Caco-2 (cell line): Measurements from ENCODE around the gene REG4. TPM values are rescaled to one million over a fixed set of nuclear protein-coding genes. Genes with fewer than 3 reads are reported as not detected.

Experiments used
- BruUV-seq: library from RNA; stranded (reverse); fragments of 400-500 nt; replicated peaks from 2 replicates; lab custom pipeline; 2021; lab: Mats Ljungman, UMichigan
- CTCF ChIA-PET: fragments of 300-600 bp; sonication (Branson Sonifier 250); formaldehyde crosslinking; loops from one replicate; lab custom pipeline; 2022; ENCODE audit warnings: antibody characterized with exemption; lab: Charles Lee
- POLR2A ChIA-PET: fragments of 300-600 bp; sonication (Branson Sonifier 250); formaldehyde crosslinking; loops from one replicate; lab custom pipeline; 2022; ENCODE audit warnings: antibody characterized with exemption; lab: Charles Lee
- DNase-seq, 2 experiments: peaks; one replicate each; pipeline versions ENCODE4 v3.0.0 to v3.0.0-alpha.2; 2020 to 2022
- H3K27me3 ChIP-seq: replicated peaks from 2 replicates; pipeline ENCODE4 v1.6.0; 2011; ENCODE audit warnings: low read length; ENCODE audit not compliant: control insufficient read depth, insufficient read depth
- H3K36me3 ChIP-seq: 2 replicates; pipeline ENCODE4 v1.5.1; 2011; ENCODE audit warnings: low read length; ENCODE audit not compliant: control insufficient read depth, insufficient read depth
- H3K4me1 ChIP-seq: fragments of 250-450 bp; sonication (Bioruptor Pico); 2 replicates; pipeline ENCODE4 v1.5.1; 2020; ENCODE audit warnings: mild to moderate bottlenecking
- H3K4me3 ChIP-seq: 2 replicates; pipeline ENCODE4 v1.5.1; 2011; ENCODE audit warnings: low read depth, mild to moderate bottlenecking, control low read depth, low read length
- H3K9me3 ChIP-seq: fragments of 250-450 bp; sonication (Bioruptor Pico); 2 replicates; pipeline ENCODE4 v1.5.1; 2020; ENCODE audit warnings: mild to moderate bottlenecking, moderate library complexity
- H3K27ac Mint-ChIP-seq: one replicate; pipeline ENCODE4 v1.8.0; 2022; ENCODE audit warnings: mixed read lengths; ENCODE audit not compliant: unreplicated experiment
- H3K27me3 Mint-ChIP-seq: one replicate; pipeline ENCODE4 v1.8.0; 2022; ENCODE audit warnings: mixed read lengths; ENCODE audit not compliant: insufficient read depth, unreplicated experiment
- H3K36me3 Mint-ChIP-seq: one replicate; pipeline ENCODE4 v1.8.0; 2022; ENCODE audit warnings: mild to moderate bottlenecking, mixed read lengths; ENCODE audit not compliant: insufficient read depth, unreplicated experiment
- H3K4me1 Mint-ChIP-seq: one replicate; pipeline ENCODE4 v1.8.0; 2022; ENCODE audit warnings: low read depth, mixed read lengths; ENCODE audit not compliant: unreplicated experiment
- H3K4me3 Mint-ChIP-seq: one replicate; pipeline ENCODE4 v1.8.0; 2022; ENCODE audit warnings: mild to moderate bottlenecking, moderate library complexity, mixed read lengths; ENCODE audit not compliant: unreplicated experiment
- H3K9me3 Mint-ChIP-seq: one replicate; pipeline ENCODE4 v1.8.0; 2022; ENCODE audit warnings: mixed read lengths; ENCODE audit not compliant: unreplicated experiment
- intact Hi-C: fragments of 100-400 bp; cut with micrococcal nuclease; formaldehyde crosslinking; loops from one replicate; pipeline ENCODE4 v1.10.0; 2022; ENCODE audit not compliant: unreplicated experiment
- total RNA-seq: library from RNA; stranded (reverse); gene quantifications from 2 replicates; pipeline ENCODE4 v1.2.3, GENCODE V29; 2022
- TF ChIP-seq, protein P1 (sequence below), 2 experiments: fragments of 200-600 bp in 1 of 2; IDR thresholded peaks; 1 replicate in 1 of 2; 2 replicates in 1 of 2; pipeline versions ENCODE4 v1.5.1 to v1.8.0; 2011 to 2022; ENCODE audit warnings: antibody characterized with exemption in 1 of 2, control low read depth in 1 of 2, inconsistent platforms in 1 of 2, low read depth in 1 of 2, low read length in 1 of 2, mild to moderate bottlenecking in 1 of 2, moderate library complexity in 1 of 2; ENCODE audit not compliant: insufficient read depth in 1 of 2, severe bottlenecking in 1 of 2, unreplicated experiment in 1 of 2

Gene REG4
- total RNA-seq, 1 experiment from 2014 or later, result 8.0 TPM

DNA sequence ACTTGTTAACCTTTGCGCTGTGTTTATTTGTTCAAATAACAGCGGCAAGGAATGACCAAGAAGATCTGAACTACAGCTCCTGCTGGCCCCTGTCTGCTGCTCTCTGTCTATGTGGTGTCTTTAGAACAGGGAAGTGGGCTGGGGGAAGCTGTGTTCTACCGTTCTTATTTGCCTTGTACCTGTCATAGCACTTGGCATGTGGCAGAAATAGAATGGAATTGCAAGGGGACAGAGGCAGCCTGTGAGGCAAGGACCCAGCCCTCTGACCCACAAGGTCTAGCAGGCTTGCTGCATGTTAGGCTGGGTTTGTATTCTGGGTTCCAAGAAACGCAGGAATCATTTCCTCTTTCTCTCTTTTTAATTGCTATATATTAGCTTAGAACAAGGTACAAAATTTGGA, 63.2 kb downstream of the REG4 start:
- Mint-ChIP-seq H3K27me3 (no peaks in the 10 kb centered on the region), H3K27ac (no peak overlapping the region), H3K4me3 (no peak overlapping the region), H3K4me1 (peaks cover 13% of the 10 kb centered on the region), H3K36me3 (peaks cover 42% of the 10 kb centered on the region), H3K9me3 (no peaks in the 10 kb centered on the region)
- intact Hi-C loops, result no loop called here
- H3K4me1 ChIP-seq, result peaks cover 8% of the 10 kb centered on the region; the same call in 1 of the 2 replicates
- TF ChIP-seq, protein P1, sequence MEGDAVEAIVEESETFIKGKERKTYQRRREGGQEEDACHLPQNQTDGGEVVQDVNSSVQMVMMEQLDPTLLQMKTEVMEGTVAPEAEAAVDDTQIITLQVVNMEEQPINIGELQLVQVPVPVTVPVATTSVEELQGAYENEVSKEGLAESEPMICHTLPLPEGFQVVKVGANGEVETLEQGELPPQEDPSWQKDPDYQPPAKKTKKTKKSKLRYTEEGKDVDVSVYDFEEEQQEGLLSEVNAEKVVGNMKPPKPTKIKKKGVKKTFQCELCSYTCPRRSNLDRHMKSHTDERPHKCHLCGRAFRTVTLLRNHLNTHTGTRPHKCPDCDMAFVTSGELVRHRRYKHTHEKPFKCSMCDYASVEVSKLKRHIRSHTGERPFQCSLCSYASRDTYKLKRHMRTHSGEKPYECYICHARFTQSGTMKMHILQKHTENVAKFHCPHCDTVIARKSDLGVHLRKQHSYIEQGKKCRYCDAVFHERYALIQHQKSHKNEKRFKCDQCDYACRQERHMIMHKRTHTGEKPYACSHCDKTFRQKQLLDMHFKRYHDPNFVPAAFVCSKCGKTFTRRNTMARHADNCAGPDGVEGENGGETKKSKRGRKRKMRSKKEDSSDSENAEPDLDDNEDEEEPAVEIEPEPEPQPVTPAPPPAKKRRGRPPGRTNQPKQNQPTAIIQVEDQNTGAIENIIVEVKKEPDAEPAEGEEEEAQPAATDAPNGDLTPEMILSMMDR (IDR thresholded peaks at IDR 0.05; ENCODE audit: insufficient read depth in 1 of 2, low read depth in 1 of 2, low read length in 1 of 2, severe bottlenecking in 1 of 2, unreplicated experiment in 1 of 2), result no peak
- BruUV-seq, result no TSS peak
- no peak overlapping the region for H3K4me3 ChIP-seq
- H3K9me3 ChIP-seq, result no peaks in the 10 kb centered on the region
- no peaks in the 10 kb centered on the region for H3K27me3 ChIP-seq
- DNase-seq, result no peak
- ChIA-PET POLR2A (no interaction called here), CTCF (no interaction called here)
- no peaks in the 10 kb centered on the region for H3K36me3 ChIP-seq

DNA sequence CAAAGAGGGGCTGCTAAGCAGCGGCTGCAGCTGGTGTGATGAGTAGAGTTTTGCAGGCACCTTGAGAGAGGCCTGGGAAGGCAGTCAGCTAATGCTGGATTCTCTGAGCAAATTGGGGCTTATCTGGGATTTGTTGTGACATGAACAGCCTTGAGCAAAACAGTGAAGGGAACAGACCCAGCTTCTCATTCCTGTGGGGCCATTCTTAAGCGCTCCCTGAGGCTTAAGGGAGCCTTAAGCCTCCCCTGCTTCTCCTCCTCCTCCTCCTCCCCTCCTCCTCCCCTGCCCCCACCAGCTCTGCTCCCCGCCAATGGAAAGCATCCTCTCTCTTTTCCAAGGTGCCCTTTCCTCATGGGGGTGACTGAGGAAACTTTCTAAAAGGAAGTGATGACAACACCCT, 63.8 kb downstream of the REG4 start:
- BruUV-seq, result no TSS peak
- H3K9me3 Mint-ChIP-seq, result no peaks in the 10 kb centered on the region
- no peak for DNase-seq
- POLR2A ChIA-PET, result no interaction called here
- TF ChIP-seq, protein P1 (IDR thresholded peaks at IDR 0.05; ENCODE audit: insufficient read depth in 1 of 2, low read depth in 1 of 2, low read length in 1 of 2, severe bottlenecking in 1 of 2, unreplicated experiment in 1 of 2), result no peak
- Histone ChIP-seq H3K36me3 (peaks cover 1% of the 10 kb centered on the region), H3K9me3 (no peaks in the 10 kb centered on the region), H3K27me3 (no peaks in the 10 kb centered on the region), H3K4me1 (peaks cover 8% of the 10 kb centered on the region; the same call in 1 of the 2 replicates), H3K4me3 (no peak overlapping the region)
- H3K4me3 Mint-ChIP-seq, result no peak overlapping the region
- no peak overlapping the region for H3K27ac Mint-ChIP-seq
- H3K27me3 Mint-ChIP-seq, result no peaks in the 10 kb centered on the region
- CTCF ChIA-PET, result interaction anchor here (0.7 kb wide), 1 partner anchor 49 kb away, joined by 3 read pairs; no protein-coding TSS in a partner anchor
- peaks cover 46% of the 10 kb centered on the region for H3K36me3 Mint-ChIP-seq
- intact Hi-C loops, result loop anchor here (1.0 kb wide), 1 partner anchor 24 kb away; no protein-coding TSS in a partner anchor
- H3K4me1 Mint-ChIP-seq, result peaks cover 13% of the 10 kb centered on the region

DNA sequence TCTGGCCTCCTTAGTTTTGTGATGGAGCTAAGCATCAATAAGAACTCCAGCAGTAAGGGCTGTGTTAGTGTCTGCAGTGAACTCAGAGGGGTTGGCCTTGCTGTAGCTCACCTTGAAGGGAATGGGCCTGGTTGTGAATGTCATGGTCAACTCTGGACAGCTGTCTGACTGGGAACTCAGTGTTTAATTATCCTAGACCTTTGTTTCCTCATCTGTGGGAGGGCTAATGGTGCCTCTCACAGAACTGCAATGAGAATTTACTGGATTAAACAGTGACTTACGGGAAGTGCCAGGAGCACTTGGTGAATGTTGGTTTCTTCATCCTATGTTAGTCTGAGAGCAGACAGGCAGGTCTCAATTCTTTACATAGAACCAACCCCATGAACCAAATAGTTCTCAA, 66.2 kb downstream of the REG4 start:
- H3K4me3 Mint-ChIP-seq, result no peak overlapping the region
- Histone ChIP-seq H3K4me3 (no peak overlapping the region), H3K4me1 (peaks cover 8% of the 10 kb centered on the region; the same call in 1 of the 2 replicates), H3K36me3 (peaks cover 3% of the 10 kb centered on the region), H3K9me3 (no peaks in the 10 kb centered on the region), H3K27me3 (no peaks in the 10 kb centered on the region)
- H3K9me3 Mint-ChIP-seq, result no peaks in the 10 kb centered on the region
- intact Hi-C loops, result loop anchor here (1.0 kb wide), 1 partner anchor 38 kb away; no protein-coding TSS in a partner anchor
- H3K27ac Mint-ChIP-seq, result peak overlapping the region; percentile 30
- CTCF ChIA-PET, result interaction anchor here (1.2 kb wide), 1 partner anchor 27 kb away, joined by 3 read pairs; no protein-coding TSS in a partner anchor
- TF ChIP-seq, protein P1 (IDR thresholded peaks at IDR 0.05; ENCODE audit: insufficient read depth in 1 of 2, low read depth in 1 of 2, low read length in 1 of 2, severe bottlenecking in 1 of 2, unreplicated experiment in 1 of 2), result no peak
- no TSS peak for BruUV-seq
- DNase-seq, result no peak
- POLR2A ChIA-PET, result no interaction called here
- H3K36me3 Mint-ChIP-seq, result peaks cover 62% of the 10 kb centered on the region
- H3K27me3 Mint-ChIP-seq, result no peaks in the 10 kb centered on the region
- H3K4me1 Mint-ChIP-seq, result peaks cover 13% of the 10 kb centered on the region
